ENCODE results near the gene GTF2F2. TPM values are rescaled to one million over a fixed set of nuclear protein-coding genes. Genes with fewer than 3 reads are reported as not detected.

GTF2F2 gene
- total and polyA plus RNA-seq, 2 experiments from 2014 or later: 42.1 to 75.6 TPM

DNA sequence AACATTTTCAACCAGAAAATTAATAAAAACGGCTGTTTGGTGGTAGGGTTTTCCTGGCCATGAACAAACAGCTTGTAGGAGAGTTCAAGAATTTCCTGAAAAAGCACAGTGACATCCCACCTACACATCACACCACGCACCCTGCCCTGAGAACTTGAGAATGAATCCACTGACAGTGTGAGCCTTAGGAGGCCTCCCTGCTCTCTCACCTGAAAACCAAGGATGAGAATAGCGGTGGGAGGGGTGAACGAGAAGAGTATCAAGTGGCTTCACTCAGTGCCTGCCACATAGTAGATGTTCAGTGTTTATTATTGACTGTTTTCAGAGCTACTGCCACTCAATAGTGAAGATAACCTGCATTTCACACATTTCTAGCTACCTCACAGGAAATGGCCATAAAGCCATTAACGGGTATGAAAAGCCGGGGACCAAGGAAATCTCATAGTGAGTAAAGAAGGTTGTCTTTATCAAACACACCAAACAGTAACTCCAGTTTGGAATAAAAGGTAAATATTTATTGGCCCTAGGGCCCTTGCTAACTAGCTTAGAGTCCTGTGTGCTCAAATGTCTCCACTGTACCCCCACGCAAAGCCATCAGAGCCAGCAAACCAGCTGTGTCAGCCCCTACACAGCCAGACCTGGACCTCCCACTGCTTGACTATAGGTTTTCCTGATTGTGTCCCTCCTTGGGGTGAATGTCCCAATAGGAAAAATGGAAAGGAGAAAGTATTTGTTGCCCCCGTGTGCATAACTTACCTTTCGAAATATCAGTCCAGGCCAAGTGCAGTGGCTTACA, 180.1 kb downstream of the GTF2F2 start (continued):
- TF ChIP-seq, protein P1, sequence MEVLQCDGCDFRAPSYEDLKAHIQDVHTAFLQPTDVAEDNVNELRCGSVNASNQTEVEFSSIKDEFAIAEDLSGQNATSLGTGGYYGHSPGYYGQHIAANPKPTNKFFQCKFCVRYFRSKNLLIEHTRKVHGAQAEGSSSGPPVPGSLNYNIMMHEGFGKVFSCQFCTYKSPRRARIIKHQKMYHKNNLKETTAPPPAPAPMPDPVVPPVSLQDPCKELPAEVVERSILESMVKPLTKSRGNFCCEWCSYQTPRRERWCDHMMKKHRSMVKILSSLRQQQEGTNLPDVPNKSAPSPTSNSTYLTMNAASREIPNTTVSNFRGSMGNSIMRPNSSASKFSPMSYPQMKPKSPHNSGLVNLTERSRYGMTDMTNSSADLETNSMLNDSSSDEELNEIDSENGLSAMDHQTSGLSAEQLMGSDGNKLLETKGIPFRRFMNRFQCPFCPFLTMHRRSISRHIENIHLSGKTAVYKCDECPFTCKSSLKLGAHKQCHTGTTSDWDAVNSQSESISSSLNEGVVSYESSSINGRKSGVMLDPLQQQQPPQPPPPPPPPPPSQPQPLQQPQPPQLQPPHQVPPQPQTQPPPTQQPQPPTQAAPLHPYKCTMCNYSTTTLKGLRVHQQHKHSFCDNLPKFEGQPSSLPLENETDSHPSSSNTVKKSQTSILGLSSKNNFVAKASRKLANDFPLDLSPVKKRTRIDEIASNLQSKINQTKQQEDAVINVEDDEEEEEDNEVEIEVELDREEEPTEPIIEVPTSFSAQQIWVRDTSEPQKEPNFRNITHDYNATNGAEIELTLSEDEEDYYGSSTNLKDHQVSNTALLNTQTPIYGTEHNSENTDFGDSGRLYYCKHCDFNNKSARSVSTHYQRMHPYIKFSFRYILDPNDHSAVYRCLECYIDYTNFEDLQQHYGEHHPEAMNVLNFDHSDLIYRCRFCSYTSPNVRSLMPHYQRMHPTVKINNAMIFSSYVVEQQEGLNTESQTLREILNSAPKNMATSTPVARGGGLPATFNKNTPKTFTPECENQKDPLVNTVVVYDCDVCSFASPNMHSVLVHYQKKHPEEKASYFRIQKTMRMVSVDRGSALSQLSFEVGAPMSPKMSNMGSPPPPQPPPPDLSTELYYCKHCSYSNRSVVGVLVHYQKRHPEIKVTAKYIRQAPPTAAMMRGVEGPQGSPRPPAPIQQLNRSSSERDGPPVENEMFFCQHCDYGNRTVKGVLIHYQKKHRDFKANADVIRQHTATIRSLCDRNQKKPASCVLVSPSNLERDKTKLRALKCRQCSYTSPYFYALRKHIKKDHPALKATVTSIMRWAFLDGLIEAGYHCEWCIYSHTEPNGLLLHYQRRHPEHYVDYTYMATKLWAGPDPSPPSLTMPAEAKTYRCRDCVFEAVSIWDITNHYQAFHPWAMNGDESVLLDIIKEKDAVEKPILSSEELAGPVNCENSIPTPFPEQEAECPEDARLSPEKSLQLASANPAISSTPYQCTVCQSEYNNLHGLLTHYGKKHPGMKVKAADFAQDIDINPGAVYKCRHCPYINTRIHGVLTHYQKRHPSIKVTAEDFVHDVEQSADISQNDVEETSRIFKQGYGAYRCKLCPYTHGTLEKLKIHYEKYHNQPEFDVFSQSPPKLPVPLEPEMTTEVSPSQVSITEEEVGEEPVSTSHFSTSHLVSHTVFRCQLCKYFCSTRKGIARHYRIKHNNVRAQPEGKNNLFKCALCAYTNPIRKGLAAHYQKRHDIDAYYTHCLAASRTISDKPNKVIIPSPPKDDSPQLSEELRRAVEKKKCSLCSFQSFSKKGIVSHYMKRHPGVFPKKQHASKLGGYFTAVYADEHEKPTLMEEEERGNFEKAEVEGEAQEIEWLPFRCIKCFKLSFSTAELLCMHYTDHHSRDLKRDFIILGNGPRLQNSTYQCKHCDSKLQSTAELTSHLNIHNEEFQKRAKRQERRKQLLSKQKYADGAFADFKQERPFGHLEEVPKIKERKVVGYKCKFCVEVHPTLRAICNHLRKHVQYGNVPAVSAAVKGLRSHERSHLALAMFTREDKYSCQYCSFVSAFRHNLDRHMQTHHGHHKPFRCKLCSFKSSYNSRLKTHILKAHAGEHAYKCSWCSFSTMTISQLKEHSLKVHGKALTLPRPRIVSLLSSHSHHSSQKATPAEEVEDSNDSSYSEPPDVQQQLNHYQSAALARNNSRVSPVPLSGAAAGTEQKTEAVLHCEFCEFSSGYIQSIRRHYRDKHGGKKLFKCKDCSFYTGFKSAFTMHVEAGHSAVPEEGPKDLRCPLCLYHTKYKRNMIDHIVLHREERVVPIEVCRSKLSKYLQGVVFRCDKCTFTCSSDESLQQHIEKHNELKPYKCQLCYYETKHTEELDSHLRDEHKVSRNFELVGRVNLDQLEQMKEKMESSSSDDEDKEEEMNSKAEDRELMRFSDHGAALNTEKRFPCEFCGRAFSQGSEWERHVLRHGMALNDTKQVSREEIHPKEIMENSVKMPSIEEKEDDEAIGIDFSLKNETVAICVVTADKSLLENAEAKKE (CRISPR knock-in tag; IDR thresholded peaks at IDR 0.05): no peak
- no peak for TF ChIP-seq EZH2phosphoT487 (IDR thresholded peaks at IDR 0.05; ENCODE audit: unreplicated experiment)
- TF ChIP-seq, protein P2, sequence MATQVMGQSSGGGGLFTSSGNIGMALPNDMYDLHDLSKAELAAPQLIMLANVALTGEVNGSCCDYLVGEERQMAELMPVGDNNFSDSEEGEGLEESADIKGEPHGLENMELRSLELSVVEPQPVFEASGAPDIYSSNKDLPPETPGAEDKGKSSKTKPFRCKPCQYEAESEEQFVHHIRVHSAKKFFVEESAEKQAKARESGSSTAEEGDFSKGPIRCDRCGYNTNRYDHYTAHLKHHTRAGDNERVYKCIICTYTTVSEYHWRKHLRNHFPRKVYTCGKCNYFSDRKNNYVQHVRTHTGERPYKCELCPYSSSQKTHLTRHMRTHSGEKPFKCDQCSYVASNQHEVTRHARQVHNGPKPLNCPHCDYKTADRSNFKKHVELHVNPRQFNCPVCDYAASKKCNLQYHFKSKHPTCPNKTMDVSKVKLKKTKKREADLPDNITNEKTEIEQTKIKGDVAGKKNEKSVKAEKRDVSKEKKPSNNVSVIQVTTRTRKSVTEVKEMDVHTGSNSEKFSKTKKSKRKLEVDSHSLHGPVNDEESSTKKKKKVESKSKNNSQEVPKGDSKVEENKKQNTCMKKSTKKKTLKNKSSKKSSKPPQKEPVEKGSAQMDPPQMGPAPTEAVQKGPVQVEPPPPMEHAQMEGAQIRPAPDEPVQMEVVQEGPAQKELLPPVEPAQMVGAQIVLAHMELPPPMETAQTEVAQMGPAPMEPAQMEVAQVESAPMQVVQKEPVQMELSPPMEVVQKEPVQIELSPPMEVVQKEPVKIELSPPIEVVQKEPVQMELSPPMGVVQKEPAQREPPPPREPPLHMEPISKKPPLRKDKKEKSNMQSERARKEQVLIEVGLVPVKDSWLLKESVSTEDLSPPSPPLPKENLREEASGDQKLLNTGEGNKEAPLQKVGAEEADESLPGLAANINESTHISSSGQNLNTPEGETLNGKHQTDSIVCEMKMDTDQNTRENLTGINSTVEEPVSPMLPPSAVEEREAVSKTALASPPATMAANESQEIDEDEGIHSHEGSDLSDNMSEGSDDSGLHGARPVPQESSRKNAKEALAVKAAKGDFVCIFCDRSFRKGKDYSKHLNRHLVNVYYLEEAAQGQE (IDR thresholded peaks at IDR 0.05; ENCODE audit: unreplicated experiment): no peak

DNA sequence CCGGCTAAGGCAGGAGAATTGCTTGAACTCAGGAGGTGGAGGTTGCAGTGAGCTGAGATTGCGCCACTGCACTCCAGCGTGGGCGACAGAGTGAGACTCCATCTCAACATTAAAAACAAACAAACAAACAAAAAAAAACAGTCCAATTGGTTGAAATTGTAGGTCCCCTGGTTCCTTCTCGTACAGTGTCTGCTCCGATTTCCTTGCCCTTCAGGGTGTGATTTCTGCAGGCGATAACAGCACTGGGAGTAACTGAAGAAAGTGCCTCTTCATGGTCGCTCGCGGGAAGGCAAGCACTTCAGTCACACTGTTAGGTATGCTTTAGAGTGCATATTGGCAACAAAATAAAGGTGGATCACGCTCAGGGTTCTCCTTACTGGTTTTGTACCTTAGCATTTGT, 181.0 kb downstream of the GTF2F2 start:
- H3K4me3 Mint-ChIP-seq: no peak overlapping the region
- Histone ChIP-seq H3K79me2 (replicated peaks; ENCODE audit: insufficient read depth) (no peaks in the 10 kb centered on the region), H3K4me3 (no peak overlapping the region), H3K9me2 (ENCODE audit: insufficient read depth) (no peaks in the 10 kb centered on the region), H4K20me1 (replicated peaks; ENCODE audit: insufficient read depth) (no peaks in the 10 kb centered on the region), H3F3A (replicated peaks; ENCODE audit: low read depth) (no peaks in the 10 kb centered on the region), H3K36me3 (ENCODE audit: insufficient read depth) (no peaks in the 10 kb centered on the region), H3K4me1 (ENCODE audit: insufficient read depth) (peaks cover 14% of the 10 kb centered on the region; the same call in 1 of the 2 replicates), H2AFZ (no peak overlapping the region), H3K27me3 (ENCODE audit: insufficient read depth) (no peaks in the 10 kb centered on the region), H3K27ac (ENCODE audit: low read depth) (no peak overlapping the region), H3K4me2 (no peak overlapping the region)
- no peaks in the 10 kb centered on the region for H3K9me3 Mint-ChIP-seq
- H3K4me1 Mint-ChIP-seq: peaks cover 11% of the 10 kb centered on the region
- DNase-seq (ENCODE audit: low spot score) (no peak), ATAC-seq (peak; percentile 11; the same call in 2 of the 3 replicates)
- 0 out of 2 replicates have a peak overlapping the region, but pooled peaks have one; percentile 49 for H3K27ac Mint-ChIP-seq
- H3K27me3 Mint-ChIP-seq (ENCODE audit: insufficient read depth, low read depth, poor library complexity): peaks cover 6% of the 10 kb centered on the region
- TF ChIP-seq, protein P3, sequence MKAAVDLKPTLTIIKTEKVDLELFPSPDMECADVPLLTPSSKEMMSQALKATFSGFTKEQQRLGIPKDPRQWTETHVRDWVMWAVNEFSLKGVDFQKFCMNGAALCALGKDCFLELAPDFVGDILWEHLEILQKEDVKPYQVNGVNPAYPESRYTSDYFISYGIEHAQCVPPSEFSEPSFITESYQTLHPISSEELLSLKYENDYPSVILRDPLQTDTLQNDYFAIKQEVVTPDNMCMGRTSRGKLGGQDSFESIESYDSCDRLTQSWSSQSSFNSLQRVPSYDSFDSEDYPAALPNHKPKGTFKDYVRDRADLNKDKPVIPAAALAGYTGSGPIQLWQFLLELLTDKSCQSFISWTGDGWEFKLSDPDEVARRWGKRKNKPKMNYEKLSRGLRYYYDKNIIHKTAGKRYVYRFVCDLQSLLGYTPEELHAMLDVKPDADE (IDR thresholded peaks at IDR 0.05): no peak
- TF ChIP-seq EZH2 (IDR thresholded peaks at IDR 0.05; ENCODE audit: low read depth, unreplicated experiment): no peak
- no peak for TF ChIP-seq EZH2phosphoT487 (IDR thresholded peaks at IDR 0.05; ENCODE audit: unreplicated experiment)
- no peaks in the 10 kb centered on the region for H3K36me3 Mint-ChIP-seq (ENCODE audit: low read depth)

All from GM23338 (cell line).